Muscle of leg (tissue), 11 donors: Measurements from ENCODE around the gene TMEM273. TPM values are rescaled to one million over a fixed set of nuclear protein-coding genes. Genes with fewer than 3 reads are reported as not detected.

Experiments
- DNase-seq: peaks from one replicate; pipeline ENCODE4 v3.0.0; 2013
- H3K27ac ChIP-seq: one replicate; pipeline ENCODE4 v1.5.1; 2013; ENCODE audit warnings: mild to moderate bottlenecking, low read length, control low read depth
- H3K27me3 ChIP-seq: one replicate; pipeline ENCODE4 v1.6.1; 2013; ENCODE audit warnings: low read length; ENCODE audit not compliant: control insufficient read depth, insufficient read depth
- H3K36me3 ChIP-seq: one replicate; pipeline ENCODE4 v1.6.1; 2013; ENCODE audit warnings: low read length; ENCODE audit not compliant: control insufficient read depth, insufficient read depth
- H3K4me1 ChIP-seq: one replicate; pipeline ENCODE4 v1.6.1; 2013; ENCODE audit warnings: low read length; ENCODE audit not compliant: control insufficient read depth, insufficient read depth
- H3K4me3 ChIP-seq: one replicate; pipeline ENCODE4 v1.5.1; 2013; ENCODE audit warnings: low read length, control low read depth
- H3K9me3 ChIP-seq: replicated peaks from 2 replicates; pipeline ENCODE4 v1.6.1; 2013; ENCODE audit warnings: low read depth, low read length; ENCODE audit not compliant: control insufficient read depth
- WGBS: methylation state at CpG from one replicate; pipeline ENCODE4 v1.1.5; 2013; ENCODE audit warnings: missing lambda C conversion rate; ENCODE audit not compliant: insufficient coverage; 5-methylcytosine and 5-hydroxymethylcytosine counted together
- polyA plus RNA-seq, 8 donors: library from polyadenylated mRNA; unstranded; fragments of 120-200 nt; gene quantifications; one replicate each; pipeline versions ENCODE4 v1.2.1 to v1.2.3, GENCODE V29; 2013; ENCODE audit warnings: inconsistent platforms in 1 of 8, low replicate concordance in 1 of 8; ENCODE audit not compliant: insufficient read length in 8 of 8, insufficient read depth in 1 of 8
- total RNA-seq: library from RNA; stranded (reverse); fragments of 120-200 nt; gene quantifications from one replicate; pipeline ENCODE4 v1.2.4, GENCODE V29; 2013

Gene TMEM273
- total and polyA plus RNA-seq, 9 donors, result 3.9 to 9.5 (median 5.6) TPM

DNA sequence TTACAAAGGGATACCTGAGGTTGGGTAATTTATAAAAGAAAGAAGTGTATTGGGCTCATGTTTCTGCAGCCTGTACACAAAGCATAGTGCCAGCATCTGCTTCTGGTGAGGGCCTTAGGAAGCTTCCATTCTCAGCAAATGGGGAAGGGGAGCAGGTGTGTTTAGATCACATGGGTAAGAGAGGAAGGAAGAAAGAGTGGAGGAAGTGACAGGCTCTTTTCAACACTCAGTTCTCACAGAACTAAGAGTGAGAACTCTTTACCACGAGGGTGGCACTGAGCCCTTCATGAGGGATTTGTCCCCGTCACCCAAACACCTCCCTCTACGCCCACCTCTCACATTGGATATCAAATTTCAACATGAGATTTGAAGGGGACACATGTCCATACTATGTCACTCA lies 53.9 kb downstream of the TMEM273 start:
- Histone ChIP-seq H3K27me3 (no peaks in the 10 kb centered on the region), H3K9me3 (no peaks in the 10 kb centered on the region), H3K36me3 (no peaks in the 10 kb centered on the region), H3K27ac (no peak overlapping the region), H3K4me1 (peaks cover 52% of the 10 kb centered on the region), H3K4me3 (no peak overlapping the region)
- DNase-seq, result peak; percentile 14
- WGBS, result no CpG with 5 or more reads among the region's 3 CpGs

- H3K9me3 ChIP-seq, result no peaks in the 10 kb centered on the region
- H3K36me3 ChIP-seq, result no peaks in the 10 kb centered on the region
- peak; percentile 35 for DNase-seq
- no peaks in the 10 kb centered on the region for H3K27me3 ChIP-seq
- no peak within 1 kb of the TSS for H3K27ac ChIP-seq
- H3K4me3 ChIP-seq, result no peak within 1 kb of the TSS
- WGBS, result 72% methylated on average over 5 of the region's 5 CpGs
- peaks cover 48% of the 10 kb centered on the region for H3K4me1 ChIP-seq
These were observed 54.4 kb downstream of the TMEM273 start, which contains the start of gene FAM170B for GRCh38 chr10:49133706-49134248. Gene FAM170B (minus strand): TSS chr10:49134021. CDS start chr10:49133918, 103 bp downstream.

- H3K4me1 ChIP-seq, result peaks cover 46% of the 10 kb centered on the region
- no CpG with 5 or more reads among the region's 2 CpGs for WGBS
- H3K9me3 ChIP-seq, result no peaks in the 10 kb centered on the region
- H3K4me3 ChIP-seq, result no peak overlapping the region
- no peak overlapping the region for H3K27ac ChIP-seq
- no peak for DNase-seq
- H3K36me3 ChIP-seq, result no peaks in the 10 kb centered on the region
- H3K27me3 ChIP-seq, result no peaks in the 10 kb centered on the region
These were observed 55.8 kb downstream of the TMEM273 start for GRCh38 chr10:49132362-49132737.

DNA sequence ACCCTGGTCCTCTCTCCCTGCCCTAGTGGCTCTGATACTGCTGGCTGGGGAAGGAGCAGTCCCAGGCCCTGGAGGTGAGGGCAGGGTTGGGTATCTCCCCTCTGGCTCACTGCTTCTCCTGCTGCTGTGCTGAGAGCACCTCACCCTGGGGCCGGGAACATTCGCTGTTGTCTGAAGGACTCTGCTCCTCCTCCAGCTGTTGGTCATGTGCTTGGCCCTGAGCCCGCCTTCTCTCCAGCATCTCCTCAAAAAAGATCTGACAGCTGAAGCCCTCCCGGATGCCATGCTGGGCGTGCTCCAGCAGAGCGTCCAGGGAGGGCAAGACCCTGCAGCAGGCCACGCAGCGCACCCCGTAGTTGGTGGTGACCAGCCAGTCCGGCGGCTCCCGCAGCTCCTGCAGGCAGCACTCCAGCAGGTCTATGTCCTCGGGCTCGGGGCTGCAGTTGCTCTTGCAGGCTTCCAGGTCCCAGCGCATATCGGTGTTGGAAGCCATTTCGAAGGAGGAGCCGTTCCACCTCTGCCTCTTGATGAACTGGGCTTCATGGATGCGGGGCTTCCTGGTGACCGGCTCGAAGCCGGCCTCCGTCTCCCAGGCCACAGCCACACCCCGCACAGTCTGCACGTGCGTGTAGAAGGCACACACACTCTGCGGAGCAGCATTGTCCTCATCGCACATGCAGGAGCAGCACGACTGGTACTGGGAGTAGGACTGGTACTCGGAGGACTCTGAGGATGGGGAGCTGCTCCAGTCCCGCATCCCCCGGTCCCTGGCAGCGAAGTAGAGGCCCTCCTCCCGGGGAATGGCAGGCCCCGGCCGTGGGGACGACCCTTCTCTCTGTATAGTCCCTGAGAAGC lies 56.5 kb downstream of the TMEM273 start:
- H3K4me1 ChIP-seq, result peaks cover 45% of the 10 kb centered on the region
- no peaks in the 10 kb centered on the region for H3K36me3 ChIP-seq
- 78% methylated on average over 29 of the region's 37 CpGs for WGBS
- no peak overlapping the region for H3K4me3 ChIP-seq
- H3K9me3 ChIP-seq, result no peaks in the 10 kb centered on the region
- peak overlapping the region; percentile 23 for H3K27ac ChIP-seq
- DNase-seq, result peak; percentile 81
- H3K27me3 ChIP-seq, result no peaks in the 10 kb centered on the region

DNA sequence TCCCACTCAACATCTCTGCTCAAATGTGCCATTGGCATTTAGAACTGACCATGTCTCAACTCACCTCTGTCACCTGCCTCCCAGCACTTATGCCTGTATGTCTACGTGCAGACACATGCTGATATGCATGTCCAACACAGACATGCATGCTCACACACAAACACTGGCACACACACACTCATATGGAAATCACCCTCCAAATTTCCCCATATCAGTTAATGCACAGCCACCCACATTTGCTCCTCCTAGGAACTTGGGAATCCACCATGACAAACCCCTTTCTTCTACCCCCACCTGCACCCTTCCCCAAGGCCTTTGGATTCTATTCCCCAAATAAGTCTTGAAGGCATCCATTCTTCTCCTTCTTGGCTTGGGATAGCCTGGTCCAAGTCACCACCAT lies 58.8 kb downstream of the TMEM273 start:
- 100% methylated on average over 1 of the region's 1 CpG for WGBS
- H3K4me1 ChIP-seq, result peaks cover 40% of the 10 kb centered on the region

GRCh38 chr10:49128854-49129253 lies 59.3 kb downstream of the TMEM273 start:
- no peak overlapping the region for H3K4me3 ChIP-seq
- H3K27me3 ChIP-seq, result no peaks in the 10 kb centered on the region
- no peaks in the 10 kb centered on the region for H3K9me3 ChIP-seq
- H3K27ac ChIP-seq, result no peak overlapping the region
- no peaks in the 10 kb centered on the region for H3K36me3 ChIP-seq
- WGBS, result 100% methylated on average over 1 of the region's 4 CpGs
- H3K4me1 ChIP-seq, result peaks cover 36% of the 10 kb centered on the region
- DNase-seq, result no peak

More for the DNA sequence above, 58.8 kb downstream of the TMEM273 start:
- Histone ChIP-seq H3K4me3 (no peak overlapping the region), H3K36me3 (no peaks in the 10 kb centered on the region), H3K27me3 (no peaks in the 10 kb centered on the region), H3K27ac (no peak overlapping the region), H3K9me3 (no peaks in the 10 kb centered on the region)
- DNase-seq, result no peak

GRCh38 chr10:49123981-49124950 lies 63.9 kb downstream of the TMEM273 start:
- Histone ChIP-seq H3K9me3 (no peaks in the 10 kb centered on the region), H3K4me1 (peaks cover 16% of the 10 kb centered on the region), H3K4me3 (no peak overlapping the region), H3K27ac (no peak overlapping the region), H3K27me3 (no peaks in the 10 kb centered on the region), H3K36me3 (no peaks in the 10 kb centered on the region)
- DNase-seq, result no peak
- WGBS, result 65% methylated on average over 2 of the region's 7 CpGs

- H3K27me3 ChIP-seq, result peaks cover 3% of the 10 kb centered on the region
- H3K4me1 ChIP-seq, result peaks cover 19% of the 10 kb centered on the region
- DNase-seq, result no peak
- no peaks in the 10 kb centered on the region for H3K9me3 ChIP-seq
- H3K36me3 ChIP-seq, result no peaks in the 10 kb centered on the region
- H3K27ac ChIP-seq, result no peak overlapping the region
- no peak overlapping the region for H3K4me3 ChIP-seq
- 50% methylated on average over 1 of the region's 3 CpGs for WGBS
These were observed 67.3 kb downstream of the TMEM273 start for GRCh38 chr10:49120911-49121310.

DNA sequence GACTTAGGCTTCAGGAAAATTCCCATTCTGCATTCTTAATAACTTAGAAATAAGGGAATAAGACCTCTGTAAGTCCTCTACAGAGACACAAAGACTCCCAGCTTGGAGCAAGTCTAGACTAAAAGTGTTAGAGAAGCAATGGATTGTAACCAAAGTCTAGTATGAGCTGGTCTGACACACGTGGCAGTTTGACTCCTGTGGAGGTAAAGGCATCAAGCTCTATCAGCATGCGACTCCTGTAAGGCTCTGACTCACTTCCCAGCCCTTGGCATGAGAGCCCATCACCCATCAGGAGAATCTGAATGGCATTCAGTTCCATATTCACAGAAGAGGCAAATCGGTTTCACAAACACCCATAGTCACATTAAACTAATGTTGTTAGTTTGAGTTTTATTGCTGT lies 68.4 kb downstream of the TMEM273 start:
- Histone ChIP-seq H3K9me3 (no peaks in the 10 kb centered on the region), H3K4me3 (no peak overlapping the region), H3K4me1 (peaks cover 23% of the 10 kb centered on the region), H3K36me3 (no peaks in the 10 kb centered on the region), H3K27ac (no peak overlapping the region), H3K27me3 (peaks cover 3% of the 10 kb centered on the region)
- no peak for DNase-seq
- 29% methylated on average over 1 of the region's 3 CpGs for WGBS
